SK-N-MC (cell line): ENCODE measurements around the gene HOXD8.
A peak's percentile ranks its signal among the peaks of the same experiment; 100 is the strongest.

Experiments
- EZH2 ChIP-seq: fragments of 200-600 bp; sonication (generic); IDR thresholded peaks from one replicate; pipeline ENCODE4 v1.6.1; 2017; ENCODE audit warnings: antibody characterized with exemption
- FOXP2 ChIP-seq: optimal IDR thresholded peaks from 2 replicates; pipeline ENCODE3; 2011; ENCODE audit warnings: mild to moderate bottlenecking, moderate library complexity; ENCODE audit not compliant: insufficient read depth; ENCODE audit errors: extremely low read length, control extremely low read depth
- POLR2AphosphoS5 ChIP-seq: IDR thresholded peaks from 2 replicates; pipeline ENCODE4 v1.6.1; 2012; ENCODE audit warnings: mild to moderate bottlenecking, low read depth, low read length, borderline replicate concordance

DNA sequence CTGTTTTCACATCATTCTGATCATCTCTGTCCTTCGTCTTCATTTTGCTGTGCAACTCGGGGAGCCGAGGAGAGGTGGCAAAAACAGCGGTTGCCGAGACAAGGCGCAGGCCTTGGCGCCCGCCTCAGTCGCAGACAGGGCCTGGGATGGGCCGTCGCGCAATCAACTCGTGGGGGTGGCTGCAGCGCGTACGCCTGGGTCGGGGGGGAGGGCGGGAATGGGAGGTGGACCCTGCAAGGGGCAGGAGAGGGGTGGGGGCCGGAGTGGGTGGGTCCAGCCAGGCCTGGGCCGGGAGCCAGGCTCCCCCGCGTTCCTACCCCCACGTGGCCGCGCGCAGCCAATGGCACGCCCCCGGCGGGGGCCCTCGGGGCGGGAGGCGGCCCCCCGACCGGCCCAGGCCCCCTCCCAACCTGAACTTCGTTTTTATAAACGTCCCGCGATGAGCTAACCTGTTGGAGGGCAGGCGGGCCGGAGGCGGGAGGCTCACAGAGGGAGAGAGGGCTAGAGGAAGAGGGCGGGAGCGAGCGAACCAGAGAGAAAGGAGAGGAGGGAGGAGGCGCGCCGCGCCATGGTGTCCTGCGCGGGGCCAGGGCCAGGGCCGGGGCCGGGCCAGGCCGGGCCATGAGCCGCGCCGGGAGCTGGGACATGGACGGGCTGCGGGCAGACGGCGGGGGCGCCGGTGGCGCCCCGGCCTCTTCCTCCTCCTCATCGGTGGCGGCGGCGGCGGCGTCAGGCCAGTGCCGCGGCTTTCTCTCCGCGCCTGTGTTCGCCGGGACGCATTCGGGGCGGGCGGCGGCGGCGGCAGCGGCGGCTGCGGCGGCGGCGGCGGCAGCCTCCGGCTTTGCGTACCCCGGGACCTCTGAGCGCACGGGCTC lies 37.0 kb upstream of the HOXD8 start, which contains the start of gene HOXD13:
- TF ChIP-seq POLR2AphosphoS5 (peak; percentile 78), EZH2 (no peak), FOXP2 (no peak)
